GM12865 (cell line): ENCODE measurements around the gene TFF1.

Source experiments
- DNase-seq: peaks from one replicate; pipeline ENCODE4 v3.0.0; 2010; ENCODE audit warnings: low read depth
- H3K4me3 ChIP-seq: 2 replicates; pipeline ENCODE4 v1.5.1; 2011; ENCODE audit warnings: mild to moderate bottlenecking, low read depth, low read length, control low read depth
- TF ChIP-seq, protein P1 (sequence below): IDR thresholded peaks from 2 replicates; pipeline ENCODE4 v1.5.1; 2011; ENCODE audit warnings: low read length, control low read depth, low read depth, inconsistent platforms; ENCODE audit not compliant: insufficient read depth; ENCODE audit errors: missing control alignments

TFF1 gene

GRCh38 chr21:42384156-42384945 lies 18.0 kb upstream of the TFF1 start:
- no peak overlapping the region for H3K4me3 ChIP-seq
- no peak for DNase-seq
- TF ChIP-seq, protein P1, sequence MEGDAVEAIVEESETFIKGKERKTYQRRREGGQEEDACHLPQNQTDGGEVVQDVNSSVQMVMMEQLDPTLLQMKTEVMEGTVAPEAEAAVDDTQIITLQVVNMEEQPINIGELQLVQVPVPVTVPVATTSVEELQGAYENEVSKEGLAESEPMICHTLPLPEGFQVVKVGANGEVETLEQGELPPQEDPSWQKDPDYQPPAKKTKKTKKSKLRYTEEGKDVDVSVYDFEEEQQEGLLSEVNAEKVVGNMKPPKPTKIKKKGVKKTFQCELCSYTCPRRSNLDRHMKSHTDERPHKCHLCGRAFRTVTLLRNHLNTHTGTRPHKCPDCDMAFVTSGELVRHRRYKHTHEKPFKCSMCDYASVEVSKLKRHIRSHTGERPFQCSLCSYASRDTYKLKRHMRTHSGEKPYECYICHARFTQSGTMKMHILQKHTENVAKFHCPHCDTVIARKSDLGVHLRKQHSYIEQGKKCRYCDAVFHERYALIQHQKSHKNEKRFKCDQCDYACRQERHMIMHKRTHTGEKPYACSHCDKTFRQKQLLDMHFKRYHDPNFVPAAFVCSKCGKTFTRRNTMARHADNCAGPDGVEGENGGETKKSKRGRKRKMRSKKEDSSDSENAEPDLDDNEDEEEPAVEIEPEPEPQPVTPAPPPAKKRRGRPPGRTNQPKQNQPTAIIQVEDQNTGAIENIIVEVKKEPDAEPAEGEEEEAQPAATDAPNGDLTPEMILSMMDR, result no peak

DNA sequence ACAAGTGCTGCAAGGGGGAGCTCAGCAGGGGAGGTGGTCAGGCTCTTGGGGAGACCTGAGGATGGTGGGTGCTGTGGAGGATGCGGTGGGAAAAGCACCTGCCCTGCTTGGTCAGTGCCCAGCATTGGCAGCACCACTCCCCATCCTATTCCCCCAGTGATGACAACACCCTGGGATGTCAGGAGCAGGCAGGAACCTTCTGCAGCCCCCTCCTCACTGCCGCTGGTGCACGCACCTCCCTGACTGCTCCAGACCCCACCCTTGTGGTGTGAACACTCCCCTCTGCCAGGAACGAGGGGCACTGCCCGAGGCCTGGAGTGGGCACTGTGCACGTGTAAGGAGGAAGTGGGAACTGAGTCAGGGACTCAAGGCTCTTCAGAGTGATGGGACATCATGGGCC lies 17.0 kb upstream of the TFF1 start:
- H3K4me3 ChIP-seq, result no peak overlapping the region
- no peak for DNase-seq
- TF ChIP-seq, protein P1, result no peak

DNA sequence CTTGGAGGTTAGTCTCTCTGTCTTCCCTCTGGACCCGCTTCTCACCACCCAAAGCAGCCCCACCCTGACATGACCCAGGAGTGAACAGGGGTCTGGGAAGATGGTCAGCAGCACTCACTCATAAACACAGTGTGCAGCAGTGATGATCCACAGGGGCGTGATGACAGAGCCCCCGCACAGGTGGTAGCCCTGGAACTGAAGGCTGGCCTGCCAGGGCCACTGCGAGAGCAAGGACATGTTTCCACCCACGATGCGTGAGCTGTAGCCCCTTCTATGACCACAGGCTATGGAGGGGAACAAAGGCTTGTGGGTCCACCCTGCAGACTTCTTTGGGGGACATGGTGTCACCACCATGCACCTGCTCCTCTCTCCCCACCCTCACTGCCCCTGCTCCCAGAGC lies 16.6 kb upstream of the TFF1 start:
- no peak for DNase-seq
- no peak overlapping the region for H3K4me3 ChIP-seq
- TF ChIP-seq, protein P1, result no peak

DNA sequence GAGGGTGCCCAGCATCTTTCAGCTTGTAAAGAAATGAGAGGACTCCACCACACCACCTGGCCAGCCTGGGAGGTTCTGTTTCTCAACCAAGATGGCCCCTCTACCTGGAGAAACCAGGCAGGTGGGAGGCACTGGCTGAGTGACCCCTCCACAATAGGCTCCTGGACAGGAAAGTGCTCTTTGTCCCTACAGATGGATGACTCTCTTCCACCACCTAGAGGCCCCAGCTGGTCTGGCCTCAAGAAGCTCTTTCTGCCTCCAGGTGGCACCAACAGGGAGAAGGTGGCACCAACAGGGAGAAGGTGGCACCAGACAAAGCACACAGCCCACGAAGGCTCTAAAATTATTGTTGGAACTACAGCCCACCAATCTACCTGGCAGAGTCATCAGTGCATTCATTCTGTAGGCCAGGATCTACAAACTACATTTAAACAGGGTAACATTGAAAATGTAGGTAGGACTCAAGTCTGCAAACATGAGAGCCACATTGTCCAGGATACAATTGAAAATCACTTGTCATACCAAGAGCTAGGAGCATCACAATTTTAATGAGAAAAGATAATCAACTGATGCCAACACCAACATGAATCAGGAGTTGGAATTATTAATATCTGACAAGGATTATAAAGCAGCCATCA lies 15.1 kb upstream of the TFF1 start:
- H3K4me3 ChIP-seq, result no peak overlapping the region
- TF ChIP-seq, protein P1, result peak; percentile 59
- peak; percentile 66 for DNase-seq

DNA sequence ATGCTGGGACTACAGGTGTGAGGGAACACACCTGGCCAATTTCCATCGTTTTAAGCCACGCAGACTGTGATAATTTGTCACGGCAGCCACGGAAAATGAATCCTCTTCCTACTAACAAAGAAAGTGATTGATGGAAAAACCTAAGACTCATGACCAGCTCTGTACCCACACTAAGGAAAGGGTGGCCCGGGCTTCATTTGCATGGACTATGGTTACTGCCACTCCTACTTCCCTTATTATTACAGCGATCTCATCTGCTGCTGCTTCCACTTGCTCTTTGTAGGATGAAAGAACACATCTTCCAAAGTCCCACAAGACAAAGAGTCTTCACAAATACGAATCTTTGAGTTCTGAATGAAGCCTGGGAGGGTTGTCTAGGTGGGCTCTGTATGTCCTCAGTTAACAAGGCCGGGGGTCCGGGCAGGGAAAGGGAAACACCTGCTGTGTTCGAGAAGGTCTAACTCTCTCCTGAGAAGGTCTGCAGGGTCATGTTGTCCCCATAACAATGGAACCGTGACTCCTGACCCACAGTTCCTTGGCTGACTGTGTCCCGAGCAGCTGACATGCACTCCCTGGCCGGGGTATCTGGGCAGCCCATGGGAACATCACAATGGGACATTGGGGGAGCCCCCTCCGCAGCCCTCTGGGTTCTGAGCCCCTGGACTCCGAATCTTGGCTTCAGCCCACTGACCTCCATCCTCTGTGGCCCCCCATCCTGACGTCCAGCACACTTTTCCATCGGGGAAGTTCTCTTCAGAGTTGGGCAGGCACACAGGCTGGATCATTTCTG lies 13.3 kb upstream of the TFF1 start:
- no peak overlapping the region for H3K4me3 ChIP-seq
- no peak for DNase-seq
- TF ChIP-seq, protein P1, result no peak

- DNase-seq, result no peak
- TF ChIP-seq, protein P1, result no peak
- H3K4me3 ChIP-seq, result no peak overlapping the region
Observed at GRCh38 chr21:42378418-42378817, 12.1 kb upstream of the TFF1 start.
